DOHH2 (cell line): ENCODE data around the gene ACSF3.

Experiments used
- CTCF ChIP-seq: fragments of 200-600 bp; sonication (generic); IDR thresholded peaks from one replicate; pipeline ENCODE4 v1.5.1; 2014; ENCODE audit warnings: antibody characterized with exemption, mild to moderate bottlenecking, low read depth, low read length; ENCODE audit not compliant: poor library complexity, severe bottlenecking
- EZH2phosphoT487 ChIP-seq: fragments of 200-600 bp; sonication (generic); IDR thresholded peaks from 2 replicates; pipeline ENCODE4 v1.6.1; 2017; ENCODE audit warnings: borderline replicate concordance, mild to moderate bottlenecking, antibody characterized with exemption, low read length, moderate library complexity, mixed read lengths

GRCh38 chr16:89161763-89162713 is 68.4 kb downstream of the ACSF3 start:
- no peak for TF ChIP-seq CTCF
- TF ChIP-seq EZH2phosphoT487, result no peak
